ENCODE measurements around the gene SPATC1L.

SPATC1L gene

GRCh38 chr21:46129846-46130651 lies 54.2 kb downstream of the SPATC1L start:
- DNase-seq: no peak

GRCh38 chr21:46128933-46129571 lies 55.2 kb downstream of the SPATC1L start:
- DNase-seq: no peak

- DNase-seq: no peak
These were observed 55.9 kb downstream of the SPATC1L start for GRCh38 chr21:46128106-46128932.

- no peak for DNase-seq
These were observed 56.8 kb downstream of the SPATC1L start for GRCh38 chr21:46127239-46128105.

- no peak for DNase-seq
These were observed 57.7 kb downstream of the SPATC1L start for GRCh38 chr21:46126309-46127238.

GRCh38 chr21:46125846-46126301 lies 58.4 kb downstream of the SPATC1L start:
- no peak for DNase-seq

- no peak for DNase-seq
These were observed 59.1 kb downstream of the SPATC1L start for GRCh38 chr21:46124926-46125845.

GRCh38 chr21:46124083-46124925 lies 60.0 kb downstream of the SPATC1L start:
- no peak for DNase-seq

GRCh38 chr21:46122758-46123683 lies 61.2 kb downstream of the SPATC1L start:
- DNase-seq: no peak

GRCh38 chr21:46122237-46122671 lies 62.0 kb downstream of the SPATC1L start:
- DNase-seq: no peak

- DNase-seq: no peak
These were observed 62.7 kb downstream of the SPATC1L start for GRCh38 chr21:46121286-46122221.

GRCh38 chr21:46120301-46121285 lies 63.7 kb downstream of the SPATC1L start:
- DNase-seq: no peak

- no peak for DNase-seq
These were observed 64.5 kb downstream of the SPATC1L start for GRCh38 chr21:46119637-46120271.

- DNase-seq: no peak
These were observed 65.1 kb downstream of the SPATC1L start for GRCh38 chr21:46119144-46119636.
